Loucy (cell line): Measurements from ENCODE around the gene CALHM6.

Experiments used
- EZH2phosphoT487 ChIP-seq: fragments of 200-600 bp; IDR thresholded peaks from 2 replicates; pipeline ENCODE4 v1.6.1; 2018; ENCODE audit warnings: antibody characterized with exemption, mild to moderate bottlenecking, moderate library complexity, borderline replicate concordance
- TF ChIP-seq, protein P1 (sequence below): fragments of 200-600 bp; sonication (generic); conservative IDR thresholded peaks from 2 replicates; pipeline ENCODE4 v1.5.1; 2014; ENCODE audit warnings: mild to moderate bottlenecking, antibody characterized with exemption, low read length

- TF ChIP-seq, protein P1, sequence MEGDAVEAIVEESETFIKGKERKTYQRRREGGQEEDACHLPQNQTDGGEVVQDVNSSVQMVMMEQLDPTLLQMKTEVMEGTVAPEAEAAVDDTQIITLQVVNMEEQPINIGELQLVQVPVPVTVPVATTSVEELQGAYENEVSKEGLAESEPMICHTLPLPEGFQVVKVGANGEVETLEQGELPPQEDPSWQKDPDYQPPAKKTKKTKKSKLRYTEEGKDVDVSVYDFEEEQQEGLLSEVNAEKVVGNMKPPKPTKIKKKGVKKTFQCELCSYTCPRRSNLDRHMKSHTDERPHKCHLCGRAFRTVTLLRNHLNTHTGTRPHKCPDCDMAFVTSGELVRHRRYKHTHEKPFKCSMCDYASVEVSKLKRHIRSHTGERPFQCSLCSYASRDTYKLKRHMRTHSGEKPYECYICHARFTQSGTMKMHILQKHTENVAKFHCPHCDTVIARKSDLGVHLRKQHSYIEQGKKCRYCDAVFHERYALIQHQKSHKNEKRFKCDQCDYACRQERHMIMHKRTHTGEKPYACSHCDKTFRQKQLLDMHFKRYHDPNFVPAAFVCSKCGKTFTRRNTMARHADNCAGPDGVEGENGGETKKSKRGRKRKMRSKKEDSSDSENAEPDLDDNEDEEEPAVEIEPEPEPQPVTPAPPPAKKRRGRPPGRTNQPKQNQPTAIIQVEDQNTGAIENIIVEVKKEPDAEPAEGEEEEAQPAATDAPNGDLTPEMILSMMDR, result no peak
- no peak for TF ChIP-seq EZH2phosphoT487
These were observed 16.6 kb upstream of the CALHM6 start for GRCh38 chr6:116444575-116444974.
